NOMO-1 treated with DMSO at 0.1 percent for 48 hours (cell line): ENCODE results near the gene MPDZ.

ENCODE experiments used
- DNase-seq: peaks from one replicate; lab custom pipeline; 2025; ENCODE audit not compliant: unreplicated experiment; lab: John Stamatoyannopoulos, UW

The MPDZ gene

GRCh38 chr9:13189362-13189761 is 90.1 kb downstream of the MPDZ start:
- no peak for DNase-seq

GRCh38 chr9:13186774-13187173 is 92.7 kb downstream of the MPDZ start:
- no peak for DNase-seq

- no peak for DNase-seq
Measured at GRCh38 chr9:13186091-13186490, 93.4 kb downstream of the MPDZ start.

GRCh38 chr9:13181652-13182051 is 97.8 kb downstream of the MPDZ start:
- DNase-seq, result no peak

GRCh38 chr9:13179257-13179656 is 100.2 kb downstream of the MPDZ start:
- no peak for DNase-seq

GRCh38 chr9:13175732-13176131 is 103.8 kb downstream of the MPDZ start:
- DNase-seq, result peak; percentile 0

GRCh38 chr9:13174906-13175639 is 104.4 kb downstream of the MPDZ start:
- DNase-seq, result no peak

GRCh38 chr9:13173553-13173952 is 105.9 kb downstream of the MPDZ start:
- no peak for DNase-seq

GRCh38 chr9:13171261-13171660 is 108.2 kb downstream of the MPDZ start:
- DNase-seq, result no peak

GRCh38 chr9:13166996-13167395 is 112.5 kb downstream of the MPDZ start:
- no peak for DNase-seq

GRCh38 chr9:13165956-13166355 is 113.5 kb downstream of the MPDZ start:
- DNase-seq, result no peak

GRCh38 chr9:13165236-13165945 is 114.1 kb downstream of the MPDZ start:
- DNase-seq, result no peak

- DNase-seq, result no peak
Measured at GRCh38 chr9:13163946-13164345, 115.5 kb downstream of the MPDZ start.

GRCh38 chr9:13163287-13163686 is 116.2 kb downstream of the MPDZ start:
- DNase-seq, result no peak

- no peak for DNase-seq
Measured at GRCh38 chr9:13160051-13160450, 119.4 kb downstream of the MPDZ start.

- DNase-seq, result no peak
Measured at GRCh38 chr9:13158986-13159385, 120.5 kb downstream of the MPDZ start.

- no peak for DNase-seq
Measured at GRCh38 chr9:13151489-13151888, 128.0 kb downstream of the MPDZ start.

GRCh38 chr9:13149454-13149853 is 130.0 kb downstream of the MPDZ start:
- no peak for DNase-seq

GRCh38 chr9:13146840-13147239 is 132.7 kb downstream of the MPDZ start:
- no peak for DNase-seq

- no peak for DNase-seq
Measured at GRCh38 chr9:13145340-13145739, 134.2 kb downstream of the MPDZ start.

- DNase-seq, result no peak
Measured at GRCh38 chr9:13144166-13144775, 135.2 kb downstream of the MPDZ start.

- DNase-seq, result no peak
Measured at GRCh38 chr9:13143281-13143680, 136.2 kb downstream of the MPDZ start.
